Rectal smooth muscle tissue (tissue), 1 donor: Measurements from ENCODE around the gene TIAM2.

Experiments used
- H3K27ac ChIP-seq: one replicate; pipeline ENCODE4 v1.7.0; 2013; ENCODE audit warnings: low read depth, low read length, inconsistent platforms
- H3K27me3 ChIP-seq: one replicate; pipeline ENCODE4 v1.7.0; 2013; ENCODE audit warnings: low read length; ENCODE audit not compliant: control insufficient read depth, insufficient read depth
- H3K36me3 ChIP-seq: one replicate; pipeline ENCODE4 v1.7.0; 2013; ENCODE audit warnings: low read length; ENCODE audit not compliant: control insufficient read depth, insufficient read depth
- H3K4me1 ChIP-seq: one replicate; pipeline ENCODE4 v1.7.0; 2013; ENCODE audit warnings: low read length; ENCODE audit not compliant: control insufficient read depth, insufficient read depth
- H3K4me3 ChIP-seq: one replicate; pipeline ENCODE4 v1.7.0; 2013; ENCODE audit warnings: low read length
- H3K9ac ChIP-seq: one replicate; pipeline ENCODE4 v1.7.0; 2013; ENCODE audit warnings: low read length

Gene TIAM2

DNA sequence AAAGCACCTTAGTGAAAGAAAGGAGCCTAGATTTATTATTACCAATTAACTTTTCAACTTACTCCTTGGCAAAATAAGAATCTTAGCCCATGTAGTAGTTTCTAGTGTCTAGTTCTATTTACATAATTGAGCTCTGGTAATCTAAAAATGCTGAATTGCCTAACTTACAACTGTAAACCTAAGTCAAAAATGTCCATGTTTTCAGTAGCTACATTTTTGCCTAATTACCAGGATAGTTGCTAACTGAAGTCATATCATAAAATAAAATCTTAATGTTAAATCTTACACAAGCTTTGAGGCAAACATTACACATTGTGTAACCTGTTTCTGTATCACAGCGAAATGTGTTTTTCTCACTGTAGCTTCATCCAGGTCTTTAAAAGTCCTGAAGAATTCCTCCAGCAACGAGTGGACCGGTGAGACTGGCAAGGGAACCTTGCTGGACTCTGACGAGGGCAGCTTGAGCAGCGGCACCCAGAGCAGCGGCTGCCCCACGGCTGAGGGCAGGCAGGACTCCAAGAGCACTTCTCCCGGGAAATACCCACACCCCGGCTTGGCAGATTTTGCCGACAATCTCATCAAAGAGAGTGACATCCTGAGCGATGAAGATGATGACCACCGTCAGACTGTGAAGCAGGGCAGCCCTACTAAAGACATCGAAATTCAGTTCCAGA, 261.1 kb downstream of the TIAM2 start:
- peaks cover 8% of the 10 kb centered on the region for H3K36me3 ChIP-seq
- no peak overlapping the region for H3K27ac ChIP-seq
- H3K9ac ChIP-seq = no peak overlapping the region
- no peak overlapping the region for H3K4me3 ChIP-seq
- H3K27me3 ChIP-seq = no peaks in the 10 kb centered on the region
- no peaks in the 10 kb centered on the region for H3K4me1 ChIP-seq

DNA sequence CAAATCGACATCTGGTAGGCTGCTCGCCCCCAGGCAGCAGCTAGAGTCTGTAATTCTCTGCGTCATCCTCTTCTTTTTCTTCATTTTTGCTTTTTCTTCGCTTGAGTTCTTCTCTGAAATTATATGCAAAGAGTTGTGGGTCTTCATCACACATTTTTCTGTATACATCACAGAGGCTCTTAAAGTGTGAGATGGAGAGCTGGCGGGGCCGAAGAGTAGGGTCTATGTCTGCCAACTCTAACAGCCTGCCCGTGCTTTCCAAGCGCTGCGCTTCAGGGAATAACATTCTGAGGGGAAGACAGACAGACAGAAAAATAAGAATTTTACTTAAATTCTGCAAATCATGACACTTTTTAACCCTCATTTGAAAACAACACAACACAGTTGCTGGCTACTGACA, 262.7 kb downstream of the TIAM2 start:
- no peaks in the 10 kb centered on the region for H3K4me1 ChIP-seq
- no peak overlapping the region for H3K27ac ChIP-seq
- H3K27me3 ChIP-seq = no peaks in the 10 kb centered on the region
- H3K9ac ChIP-seq = no peak overlapping the region
- peaks cover 8% of the 10 kb centered on the region for H3K36me3 ChIP-seq
- no peak overlapping the region for H3K4me3 ChIP-seq

DNA sequence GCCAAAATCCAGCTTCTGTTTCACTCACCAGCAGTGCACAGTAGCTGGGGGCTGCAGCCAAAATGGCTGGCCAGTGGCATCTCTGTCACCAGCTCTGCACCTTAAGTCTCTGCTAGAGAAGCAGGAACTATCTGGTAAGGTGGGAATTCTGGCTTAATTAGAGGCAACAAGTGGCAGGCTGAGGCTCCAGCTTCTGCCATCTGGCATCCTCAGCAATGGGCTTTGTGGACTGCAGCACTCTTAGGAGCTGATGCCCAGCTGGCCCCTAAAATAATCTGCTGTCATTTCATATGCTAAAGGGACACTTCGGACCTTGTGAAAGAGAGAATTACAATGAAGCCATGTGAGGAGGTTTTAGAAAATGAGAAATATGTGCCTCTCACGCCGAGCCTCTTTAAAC, 264.1 kb downstream of the TIAM2 start:
- Histone ChIP-seq H3K27ac (no peak overlapping the region), H3K4me3 (no peak overlapping the region), H3K36me3 (peaks cover 8% of the 10 kb centered on the region), H3K27me3 (no peaks in the 10 kb centered on the region), H3K4me1 (peaks cover 4% of the 10 kb centered on the region), H3K9ac (no peak overlapping the region)

DNA sequence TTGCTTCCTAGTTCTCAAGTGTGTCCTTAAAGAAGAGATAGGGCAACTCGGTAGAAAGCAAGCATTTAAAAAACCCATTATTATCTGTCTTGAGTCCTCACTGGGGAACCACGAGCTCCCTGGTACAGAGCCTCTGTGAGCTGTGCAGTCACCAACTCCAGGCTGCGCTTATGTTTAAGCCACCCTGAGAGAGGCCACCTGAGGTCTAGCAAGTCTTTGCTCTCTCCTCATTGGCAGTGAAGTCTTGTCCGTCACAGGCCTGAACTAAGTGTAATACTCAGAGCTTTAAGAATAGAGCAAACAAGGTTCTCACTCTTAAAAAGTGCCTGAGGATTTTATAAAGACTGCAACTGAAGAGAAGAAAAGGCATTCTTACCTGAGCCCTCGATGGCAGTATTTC, 264.8 kb downstream of the TIAM2 start:
- peaks cover 4% of the 10 kb centered on the region for H3K36me3 ChIP-seq
- no peaks in the 10 kb centered on the region for H3K27me3 ChIP-seq
- H3K9ac ChIP-seq = no peak overlapping the region
- H3K4me1 ChIP-seq = peaks cover 6% of the 10 kb centered on the region
- H3K4me3 ChIP-seq = no peak overlapping the region
- no peak overlapping the region for H3K27ac ChIP-seq

DNA sequence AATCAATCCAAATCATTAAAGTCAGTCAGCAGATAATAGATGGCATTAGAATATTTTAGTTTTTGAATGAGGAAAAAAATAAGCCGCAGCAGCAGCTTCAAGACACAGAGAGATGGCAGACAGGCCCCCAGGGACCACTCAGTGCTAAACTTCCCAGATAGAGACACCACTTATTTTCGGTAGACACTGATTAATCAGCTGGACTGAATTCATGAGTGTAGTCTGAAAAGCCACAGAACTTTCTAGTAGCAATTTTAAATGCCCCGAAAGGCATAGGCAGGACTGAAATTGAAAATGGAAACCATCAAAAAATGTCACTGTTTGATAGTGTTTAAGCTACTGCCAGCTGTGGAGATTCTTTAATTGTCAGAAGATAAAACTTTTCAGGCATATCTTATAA, 265.6 kb downstream of the TIAM2 start:
- H3K4me3 ChIP-seq = no peak overlapping the region
- no peak overlapping the region for H3K27ac ChIP-seq
- H3K9ac ChIP-seq = no peak overlapping the region
- H3K27me3 ChIP-seq = no peaks in the 10 kb centered on the region
- H3K36me3 ChIP-seq = no peaks in the 10 kb centered on the region
- H3K4me1 ChIP-seq = peaks cover 6% of the 10 kb centered on the region

DNA sequence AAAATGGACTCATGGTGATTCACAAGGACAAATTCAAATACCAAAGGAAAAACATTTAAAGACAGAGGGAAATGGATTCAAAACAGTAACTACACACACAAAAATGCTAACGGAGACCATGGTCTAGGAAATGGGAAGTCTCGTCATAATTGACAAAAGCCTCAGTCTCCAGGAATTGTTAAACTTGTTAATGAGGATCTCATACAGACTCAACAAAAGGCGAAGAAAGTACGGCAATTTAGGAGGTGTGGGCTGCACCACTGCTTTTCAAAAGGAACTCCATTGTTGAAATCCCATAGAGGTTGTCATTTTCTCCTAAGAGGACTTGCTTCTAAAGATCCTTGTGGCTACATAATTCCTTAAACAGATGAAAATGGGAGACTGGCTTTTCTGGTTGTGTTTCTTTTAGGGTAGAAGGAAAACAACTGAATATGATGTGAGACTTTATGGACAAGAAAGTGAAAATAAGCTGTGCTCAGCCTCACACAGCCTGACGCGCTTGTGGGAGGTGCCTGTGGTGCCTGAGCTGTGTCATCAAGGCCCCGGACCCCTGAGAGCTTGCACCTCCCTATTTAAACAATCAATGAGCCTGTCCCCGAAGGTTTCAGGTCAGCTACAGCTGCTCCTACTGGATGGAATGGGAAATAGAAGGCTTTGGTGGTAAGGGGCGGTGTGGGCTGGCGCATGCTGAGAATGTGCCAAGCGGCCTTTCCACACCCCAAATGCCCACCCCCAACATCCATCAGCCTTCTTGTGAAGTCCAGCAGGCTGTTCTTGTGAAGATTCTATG, 266.2 kb downstream of the TIAM2 start:
- H3K36me3 ChIP-seq = no peaks in the 10 kb centered on the region

DNA sequence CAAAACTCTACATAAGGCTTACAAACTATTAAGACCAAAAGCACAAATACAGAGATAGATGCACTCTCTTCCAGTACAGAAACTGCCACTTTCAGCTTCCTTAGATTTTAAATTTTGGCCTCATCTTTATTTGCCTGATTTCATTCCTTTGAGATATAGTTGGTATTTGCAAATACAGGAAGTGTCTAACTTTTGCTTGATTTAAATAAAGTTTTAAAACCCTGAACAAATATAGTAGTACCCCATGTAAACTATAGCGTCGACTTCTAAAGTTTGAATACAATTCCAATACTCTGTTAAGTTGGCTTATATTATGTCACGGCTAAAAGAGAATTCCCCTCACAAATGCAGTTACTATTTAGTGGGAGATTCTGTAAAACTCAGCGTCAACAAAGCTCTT, 267.5 kb downstream of the TIAM2 start:
- no peak overlapping the region for H3K9ac ChIP-seq
- H3K4me3 ChIP-seq = no peak overlapping the region
- H3K4me1 ChIP-seq = peaks cover 6% of the 10 kb centered on the region
- no peak overlapping the region for H3K27ac ChIP-seq
- H3K36me3 ChIP-seq = no peaks in the 10 kb centered on the region
- H3K27me3 ChIP-seq = no peaks in the 10 kb centered on the region

More for the DNA sequence above, 266.2 kb downstream of the TIAM2 start:
- Histone ChIP-seq H3K27me3 (no peaks in the 10 kb centered on the region), H3K9ac (no peak overlapping the region), H3K27ac (no peak overlapping the region), H3K4me1 (peaks cover 6% of the 10 kb centered on the region), H3K4me3 (no peak overlapping the region)

DNA sequence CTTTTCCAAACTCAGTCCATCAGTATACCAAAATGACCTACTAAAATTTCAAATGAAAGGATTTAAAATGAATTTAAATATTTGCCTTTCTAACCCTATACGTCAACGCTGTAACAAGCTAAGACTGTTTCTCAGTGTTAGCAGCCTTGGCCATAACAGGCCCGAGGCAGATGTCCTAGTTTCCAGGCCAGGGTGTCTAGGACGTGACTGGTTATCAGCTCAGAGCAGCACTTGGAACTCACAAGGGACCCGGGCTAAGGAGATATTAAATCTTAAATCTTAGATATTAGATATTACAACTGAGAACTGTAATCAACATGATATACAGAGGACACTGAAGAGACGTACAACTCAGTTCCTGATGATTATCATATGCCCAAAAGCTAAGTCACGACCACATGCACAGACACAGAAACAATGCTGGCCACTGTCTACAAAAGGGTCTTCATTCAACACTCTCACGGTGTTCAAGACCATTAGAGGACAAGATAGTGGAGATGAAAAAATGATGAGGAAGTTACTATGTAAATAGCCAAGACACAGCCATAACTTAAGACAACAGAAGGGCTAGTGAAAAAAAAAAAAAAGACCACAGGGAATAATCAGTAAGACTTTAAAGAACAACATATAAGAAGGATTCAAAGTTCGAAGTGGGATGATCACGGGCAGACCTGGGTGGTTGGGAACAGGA, 268.4 kb downstream of the TIAM2 start, which contains the start of gene CLDN20:
CLDN20 (plus strand) TSS at position 641 of the 691 bp plus-strand sequence. CDS start 11,707 bp downstream, outside the sequence.
- Histone ChIP-seq H3K9ac (no peak within 1 kb of the TSS), H3K4me3 (no peak within 1 kb of the TSS), H3K4me1 (peaks cover 6% of the 10 kb centered on the region), H3K27ac (peak within 1 kb of the TSS; percentile 10), H3K27me3 (no peaks in the 10 kb centered on the region), H3K36me3 (no peaks in the 10 kb centered on the region)

DNA sequence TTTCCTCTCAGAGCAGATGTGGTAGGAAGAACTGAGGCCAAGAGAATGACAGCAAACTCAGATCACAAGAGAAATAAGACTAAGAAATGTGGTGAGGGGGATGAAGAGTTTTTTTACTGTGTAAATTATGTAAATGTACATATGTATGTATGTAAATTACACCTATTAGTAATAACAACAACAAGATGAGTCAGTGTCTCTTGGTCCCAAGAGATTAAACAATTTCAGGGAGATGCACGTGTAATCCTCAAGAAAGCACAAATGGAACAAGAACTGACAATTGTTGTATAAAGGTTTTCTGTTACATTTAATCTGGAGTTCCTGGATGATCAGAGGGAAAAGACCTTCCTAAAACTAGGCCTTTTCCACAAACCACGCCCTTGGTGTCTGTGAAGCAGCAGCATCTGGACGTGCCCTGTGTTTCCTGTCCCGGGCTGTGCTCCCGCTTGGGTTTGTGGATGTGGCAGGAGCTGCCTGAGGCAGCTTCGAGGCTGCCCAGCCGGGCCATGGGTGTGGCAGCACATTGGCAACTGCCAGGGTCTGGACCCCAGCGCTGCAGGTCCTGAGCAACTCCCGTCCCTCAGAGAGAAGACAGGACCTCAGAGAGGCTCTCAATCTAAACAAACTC, 269.7 kb downstream of the TIAM2 start:
- Histone ChIP-seq H3K9ac (no peak overlapping the region), H3K27ac (peak overlapping the region; percentile 10), H3K4me1 (peaks cover 6% of the 10 kb centered on the region), H3K27me3 (no peaks in the 10 kb centered on the region), H3K4me3 (no peak overlapping the region), H3K36me3 (no peaks in the 10 kb centered on the region)

DNA sequence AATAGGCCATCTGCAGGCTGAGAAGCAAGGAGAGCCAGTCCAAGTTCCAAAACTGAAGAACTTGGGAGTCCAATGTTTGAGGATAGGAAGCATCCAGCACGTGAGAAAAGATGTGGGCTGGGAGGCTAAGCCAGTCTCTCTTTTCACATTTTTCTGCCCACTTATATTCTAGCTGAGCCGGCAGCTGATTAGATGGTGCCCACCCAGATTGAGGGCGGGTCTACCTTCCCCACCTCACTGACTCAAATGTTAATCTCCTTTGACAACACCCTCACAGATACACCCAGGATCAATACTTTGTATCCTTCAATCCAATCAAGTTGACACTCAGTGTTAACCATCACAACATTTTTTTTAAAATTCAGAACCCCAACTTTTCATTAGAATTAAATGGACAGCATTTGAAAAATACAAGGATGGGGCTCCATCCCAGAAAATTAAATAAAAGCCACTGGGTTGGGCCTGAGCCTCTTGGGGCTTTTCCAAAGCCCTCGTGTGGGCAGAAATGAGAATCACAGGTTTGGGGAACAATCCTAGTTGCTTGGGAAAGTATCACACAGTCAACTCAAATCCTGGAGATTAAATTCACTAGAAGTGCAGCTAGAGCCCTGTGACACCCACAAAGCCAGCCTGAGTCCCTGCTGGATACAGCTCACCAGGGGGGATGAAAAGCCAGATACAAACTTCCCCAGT, 270.9 kb downstream of the TIAM2 start:
- Histone ChIP-seq H3K27me3 (no peaks in the 10 kb centered on the region), H3K36me3 (no peaks in the 10 kb centered on the region), H3K4me1 (peaks cover 6% of the 10 kb centered on the region), H3K4me3 (no peak overlapping the region), H3K27ac (no peak overlapping the region), H3K9ac (no peak overlapping the region)

DNA sequence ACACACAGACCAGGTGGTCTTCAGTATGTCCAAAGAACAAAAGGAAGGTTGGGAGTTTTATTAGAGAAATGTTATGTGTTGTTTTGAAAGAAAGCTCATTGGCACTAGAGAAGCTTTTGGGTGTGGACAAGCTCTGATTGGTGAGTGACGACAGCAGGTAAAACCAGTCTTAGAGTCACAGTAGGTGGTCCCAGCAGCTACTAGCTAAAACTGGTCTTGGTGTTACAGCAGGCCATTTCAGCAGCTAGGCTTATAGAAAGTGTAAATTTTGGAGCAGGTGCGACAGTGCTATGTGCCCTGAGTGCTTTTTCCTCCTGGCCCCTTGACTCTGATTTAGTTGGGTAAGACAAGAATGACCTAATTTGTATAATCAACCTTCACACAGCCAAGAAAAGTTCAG, 272.3 kb downstream of the TIAM2 start:
- no peak overlapping the region for H3K4me3 ChIP-seq
- no peak overlapping the region for H3K27ac ChIP-seq
- H3K9ac ChIP-seq = no peak overlapping the region
- no peaks in the 10 kb centered on the region for H3K27me3 ChIP-seq
- H3K36me3 ChIP-seq = no peaks in the 10 kb centered on the region
- H3K4me1 ChIP-seq = peaks cover 14% of the 10 kb centered on the region
